Activated B cell treated with CpG ODN at 0.5 μM for 24 hours (primary cell): Measurements from ENCODE around the gene BCAN. TPM values are rescaled to one million over a fixed set of nuclear protein-coding genes. Genes with fewer than 3 reads are reported as not detected.
A peak's percentile ranks its signal among the peaks of the same experiment; 100 is the strongest.

Experiments used
- ATAC-seq: fragments of 200-7000 bp; cut with Tn5 transposase; one replicate; pipeline ENCODE4 v1.10.0; 2021; ENCODE audit warnings: low read depth, mild to moderate bottlenecking, moderate library complexity
- CTCF ChIA-PET: fragments of 350-600 bp; sonication (Branson Sonifier 250); formaldehyde crosslinking; loops from one replicate; lab custom pipeline; 2021; ENCODE audit warnings: antibody characterized with exemption; lab: Charles Lee
- POLR2A ChIA-PET: fragments of 350-600 bp; sonication (Branson Sonifier 250); formaldehyde crosslinking; loops from one replicate; lab custom pipeline; 2021; ENCODE audit warnings: antibody characterized with exemption; lab: Charles Lee
- DNase-seq: peaks from one replicate; pipeline ENCODE4 v3.0.0; 2022
- H3K27ac Mint-ChIP-seq: one replicate; pipeline ENCODE4 v1.8.0; 2020; ENCODE audit warnings: mixed read lengths
- H3K27me3 Mint-ChIP-seq: one replicate; pipeline ENCODE4 v1.8.0; 2021; ENCODE audit warnings: mixed read lengths
- H3K36me3 Mint-ChIP-seq: one replicate; pipeline ENCODE4 v1.8.0; 2021; ENCODE audit warnings: low read depth, mixed read lengths
- H3K4me1 Mint-ChIP-seq: one replicate; pipeline ENCODE4 v1.8.0; 2021; ENCODE audit warnings: mixed read lengths
- H3K4me3 Mint-ChIP-seq: one replicate; pipeline ENCODE4 v1.8.0; 2020; ENCODE audit warnings: mild to moderate bottlenecking, mixed read lengths
- H3K9me3 Mint-ChIP-seq: one replicate; pipeline ENCODE4 v1.8.0; 2020; ENCODE audit warnings: mixed read lengths
- intact Hi-C: fragments of 100-400 bp; cut with micrococcal nuclease; formaldehyde crosslinking; loops from one replicate; pipeline ENCODE4 v1.15.1; 2024
- total RNA-seq: library from RNA; stranded (reverse); gene quantifications from 2 replicates; pipeline ENCODE4 v1.2.3, GENCODE V29; 2022
- TF ChIP-seq, protein P1 (sequence below): fragments of 200-600 bp; IDR thresholded peaks from one replicate; pipeline ENCODE4 v1.8.0; 2022; ENCODE audit warnings: antibody characterized with exemption, mild to moderate bottlenecking

Gene BCAN, protein sequence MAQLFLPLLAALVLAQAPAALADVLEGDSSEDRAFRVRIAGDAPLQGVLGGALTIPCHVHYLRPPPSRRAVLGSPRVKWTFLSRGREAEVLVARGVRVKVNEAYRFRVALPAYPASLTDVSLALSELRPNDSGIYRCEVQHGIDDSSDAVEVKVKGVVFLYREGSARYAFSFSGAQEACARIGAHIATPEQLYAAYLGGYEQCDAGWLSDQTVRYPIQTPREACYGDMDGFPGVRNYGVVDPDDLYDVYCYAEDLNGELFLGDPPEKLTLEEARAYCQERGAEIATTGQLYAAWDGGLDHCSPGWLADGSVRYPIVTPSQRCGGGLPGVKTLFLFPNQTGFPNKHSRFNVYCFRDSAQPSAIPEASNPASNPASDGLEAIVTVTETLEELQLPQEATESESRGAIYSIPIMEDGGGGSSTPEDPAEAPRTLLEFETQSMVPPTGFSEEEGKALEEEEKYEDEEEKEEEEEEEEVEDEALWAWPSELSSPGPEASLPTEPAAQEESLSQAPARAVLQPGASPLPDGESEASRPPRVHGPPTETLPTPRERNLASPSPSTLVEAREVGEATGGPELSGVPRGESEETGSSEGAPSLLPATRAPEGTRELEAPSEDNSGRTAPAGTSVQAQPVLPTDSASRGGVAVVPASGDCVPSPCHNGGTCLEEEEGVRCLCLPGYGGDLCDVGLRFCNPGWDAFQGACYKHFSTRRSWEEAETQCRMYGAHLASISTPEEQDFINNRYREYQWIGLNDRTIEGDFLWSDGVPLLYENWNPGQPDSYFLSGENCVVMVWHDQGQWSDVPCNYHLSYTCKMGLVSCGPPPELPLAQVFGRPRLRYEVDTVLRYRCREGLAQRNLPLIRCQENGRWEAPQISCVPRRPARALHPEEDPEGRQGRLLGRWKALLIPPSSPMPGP
- 0.27 and 0.51 TPM in 2 replicates for total RNA-seq

- intact Hi-C loops, result loop anchor here (2.0 kb wide), 1 partner anchor 15 kb away; no protein-coding TSS in a partner anchor
- peak; percentile 51 for ATAC-seq
- POLR2A ChIA-PET, result no interaction called here
- Mint-ChIP-seq H3K4me3 (peak within 1 kb of the TSS; percentile 68), H3K27me3 (peaks cover 78% of the 10 kb centered on the region), H3K4me1 (peaks cover 20% of the 10 kb centered on the region), H3K36me3 (no peaks in the 10 kb centered on the region), H3K27ac (no peak within 1 kb of the TSS), H3K9me3 (no peaks in the 10 kb centered on the region)
- CTCF ChIA-PET, result interaction anchor here (1.0 to 1.7 kb wide), 2 partner anchors 15 to 17 kb away, joined by 5 read pairs; no protein-coding TSS in a partner anchor
- DNase-seq, result no peak
- TF ChIP-seq, protein P1, sequence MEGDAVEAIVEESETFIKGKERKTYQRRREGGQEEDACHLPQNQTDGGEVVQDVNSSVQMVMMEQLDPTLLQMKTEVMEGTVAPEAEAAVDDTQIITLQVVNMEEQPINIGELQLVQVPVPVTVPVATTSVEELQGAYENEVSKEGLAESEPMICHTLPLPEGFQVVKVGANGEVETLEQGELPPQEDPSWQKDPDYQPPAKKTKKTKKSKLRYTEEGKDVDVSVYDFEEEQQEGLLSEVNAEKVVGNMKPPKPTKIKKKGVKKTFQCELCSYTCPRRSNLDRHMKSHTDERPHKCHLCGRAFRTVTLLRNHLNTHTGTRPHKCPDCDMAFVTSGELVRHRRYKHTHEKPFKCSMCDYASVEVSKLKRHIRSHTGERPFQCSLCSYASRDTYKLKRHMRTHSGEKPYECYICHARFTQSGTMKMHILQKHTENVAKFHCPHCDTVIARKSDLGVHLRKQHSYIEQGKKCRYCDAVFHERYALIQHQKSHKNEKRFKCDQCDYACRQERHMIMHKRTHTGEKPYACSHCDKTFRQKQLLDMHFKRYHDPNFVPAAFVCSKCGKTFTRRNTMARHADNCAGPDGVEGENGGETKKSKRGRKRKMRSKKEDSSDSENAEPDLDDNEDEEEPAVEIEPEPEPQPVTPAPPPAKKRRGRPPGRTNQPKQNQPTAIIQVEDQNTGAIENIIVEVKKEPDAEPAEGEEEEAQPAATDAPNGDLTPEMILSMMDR, result no peak
These were observed at the start of gene BCAN for GRCh38 chr1:156641761-156642264. BCAN (plus strand) TSS chr1:156642117; CDS start chr1:156646055, 3,938 bp downstream.

GRCh38 chr1:156592158-156592909, 49.6 kb upstream of the BCAN start:
- CTCF ChIA-PET, result interaction anchor here (0.6 to 4.0 kb wide), 11 partner anchors 11 to 1511 kb away, joined by 3 to 18 read pairs (median 4); no protein-coding TSS in a partner anchor
- Mint-ChIP-seq H3K36me3 (peaks cover 37% of the 10 kb centered on the region), H3K9me3 (no peaks in the 10 kb centered on the region), H3K27ac (peak overlapping the region; percentile 81), H3K27me3 (no peaks in the 10 kb centered on the region), H3K4me3 (peak overlapping the region; percentile 90), H3K4me1 (peaks cover 21% of the 10 kb centered on the region)
- TF ChIP-seq, protein P1, result no peak
- intact Hi-C loops, result no loop called here
- DNase-seq (no peak), ATAC-seq (no peak)
- POLR2A ChIA-PET, result interaction anchor here (1.0 to 2.7 kb wide), 12 partner anchors 9 to 379 kb away, joined by 3 to 44 read pairs (median 12); partner anchors contain the start of genes GPATCH4, IQGAP3, MEF2D and PMF1

GRCh38 chr1:156592910-156593660, 48.8 kb upstream of the BCAN start:
- no peak for DNase-seq
- POLR2A ChIA-PET, result interaction anchor here (1.1 to 2.7 kb wide), 7 partner anchors 10 to 112 kb away, joined by 4 to 32 read pairs (median 10); partner anchors contain the start of gene IQGAP3
- TF ChIP-seq, protein P1, result no peak
- peak overlapping the region; percentile 90 for H3K4me3 Mint-ChIP-seq
- CTCF ChIA-PET, result interaction anchor here (0.6 to 4.0 kb wide), 9 partner anchors 12 to 1512 kb away, joined by 3 to 18 read pairs (median 4); partner anchors contain the start of gene MEF2D
- no peaks in the 10 kb centered on the region for H3K27me3 Mint-ChIP-seq
- peaks cover 43% of the 10 kb centered on the region for H3K36me3 Mint-ChIP-seq
- H3K9me3 Mint-ChIP-seq, result no peaks in the 10 kb centered on the region
- intact Hi-C loops, result no loop called here
- H3K27ac Mint-ChIP-seq, result peak overlapping the region; percentile 75
- peaks cover 21% of the 10 kb centered on the region for H3K4me1 Mint-ChIP-seq
- no peak for ATAC-seq

DNA sequence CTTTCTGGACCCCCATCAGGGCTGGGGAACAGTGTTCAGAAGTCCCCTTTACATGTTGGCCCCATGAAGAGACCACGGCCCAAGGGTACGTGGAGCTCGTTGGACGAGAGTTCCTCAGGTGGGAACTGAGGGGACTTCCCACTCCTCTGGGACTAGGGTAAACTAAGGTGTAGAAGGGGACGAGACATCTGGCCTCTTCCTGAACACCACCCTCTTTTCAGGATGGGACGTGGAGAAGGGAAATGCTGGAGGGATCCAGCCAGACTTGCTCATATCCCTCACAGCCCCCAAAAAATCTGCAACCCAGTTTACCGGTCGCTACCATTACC, 48.3 kb upstream of the BCAN start:
- CTCF ChIA-PET, result interaction anchor here (0.8 to 4.0 kb wide), 6 partner anchors 12 to 208 kb away, joined by 4 to 18 read pairs (median 6); partner anchors contain the start of gene MEF2D
- Mint-ChIP-seq H3K4me3 (no peak overlapping the region), H3K36me3 (peaks cover 49% of the 10 kb centered on the region), H3K4me1 (peaks cover 25% of the 10 kb centered on the region), H3K27ac (peak overlapping the region; percentile 75), H3K9me3 (no peaks in the 10 kb centered on the region), H3K27me3 (no peaks in the 10 kb centered on the region)
- intact Hi-C loops, result no loop called here
- TF ChIP-seq, protein P1, result no peak
- POLR2A ChIA-PET, result interaction anchor here (1.1 to 2.7 kb wide), 4 partner anchors 11 to 136 kb away, joined by 4 to 10 read pairs (median 6); no protein-coding TSS in a partner anchor
- ATAC-seq, result no peak
- no peak for DNase-seq
